ENCODE measurements around the gene OSBPL3.

DNA sequence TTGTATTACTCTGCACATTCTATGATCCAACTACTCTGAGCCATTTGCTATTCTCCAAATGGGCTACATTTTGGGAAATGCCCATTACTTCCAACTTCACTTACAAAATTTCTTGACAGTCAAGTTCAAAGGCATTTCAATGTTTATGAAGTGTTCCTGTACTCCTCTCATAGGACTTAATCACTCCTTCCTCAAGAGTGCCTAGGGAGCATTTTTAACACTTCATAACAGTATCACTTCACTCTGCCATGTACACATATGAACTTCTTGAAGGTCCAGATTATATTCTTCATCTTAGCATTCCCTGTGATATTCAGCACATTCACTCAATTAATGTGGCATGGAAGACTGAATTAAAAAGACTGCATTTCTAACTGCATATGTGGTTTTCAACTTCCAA lies 21.6 kb downstream of the OSBPL3 start:
- TF ChIP-seq, protein P1, sequence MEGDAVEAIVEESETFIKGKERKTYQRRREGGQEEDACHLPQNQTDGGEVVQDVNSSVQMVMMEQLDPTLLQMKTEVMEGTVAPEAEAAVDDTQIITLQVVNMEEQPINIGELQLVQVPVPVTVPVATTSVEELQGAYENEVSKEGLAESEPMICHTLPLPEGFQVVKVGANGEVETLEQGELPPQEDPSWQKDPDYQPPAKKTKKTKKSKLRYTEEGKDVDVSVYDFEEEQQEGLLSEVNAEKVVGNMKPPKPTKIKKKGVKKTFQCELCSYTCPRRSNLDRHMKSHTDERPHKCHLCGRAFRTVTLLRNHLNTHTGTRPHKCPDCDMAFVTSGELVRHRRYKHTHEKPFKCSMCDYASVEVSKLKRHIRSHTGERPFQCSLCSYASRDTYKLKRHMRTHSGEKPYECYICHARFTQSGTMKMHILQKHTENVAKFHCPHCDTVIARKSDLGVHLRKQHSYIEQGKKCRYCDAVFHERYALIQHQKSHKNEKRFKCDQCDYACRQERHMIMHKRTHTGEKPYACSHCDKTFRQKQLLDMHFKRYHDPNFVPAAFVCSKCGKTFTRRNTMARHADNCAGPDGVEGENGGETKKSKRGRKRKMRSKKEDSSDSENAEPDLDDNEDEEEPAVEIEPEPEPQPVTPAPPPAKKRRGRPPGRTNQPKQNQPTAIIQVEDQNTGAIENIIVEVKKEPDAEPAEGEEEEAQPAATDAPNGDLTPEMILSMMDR (IDR thresholded peaks at IDR 0.05): no peak
- TF ChIP-seq POLR2A (IDR thresholded peaks at IDR 0.05): no peak

Data from body of pancreas (tissue), 4 donors.